HuH-7 (cell line): Measurements from ENCODE around the gene SLC45A1.

Experiments used
- DNase-seq: peaks from one replicate; pipeline ENCODE4 v3.0.0; 2011; ENCODE audit warnings: low spot score

Gene SLC45A1

DNA sequence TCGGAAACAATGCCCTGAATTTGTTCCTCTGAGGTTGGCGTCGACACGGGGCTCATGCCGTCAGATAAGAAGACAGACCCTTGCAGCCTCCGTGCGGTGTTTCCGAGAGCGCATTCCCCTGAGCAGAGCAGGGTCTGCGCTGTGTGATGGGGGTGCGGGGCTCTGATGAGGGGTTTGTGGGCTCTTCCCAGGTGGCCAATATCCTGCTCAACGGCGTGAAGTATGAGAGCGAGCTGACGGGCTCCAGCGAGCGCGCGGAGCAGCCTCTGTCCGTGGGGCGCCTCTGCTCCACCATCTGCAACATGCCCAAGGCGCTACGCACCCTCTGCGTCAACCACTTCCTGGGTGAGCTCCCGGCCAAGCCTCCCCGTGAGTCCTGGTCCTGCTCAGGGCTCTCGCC is 17.3 kb downstream of the SLC45A1 start:
- no peak for DNase-seq

DNA sequence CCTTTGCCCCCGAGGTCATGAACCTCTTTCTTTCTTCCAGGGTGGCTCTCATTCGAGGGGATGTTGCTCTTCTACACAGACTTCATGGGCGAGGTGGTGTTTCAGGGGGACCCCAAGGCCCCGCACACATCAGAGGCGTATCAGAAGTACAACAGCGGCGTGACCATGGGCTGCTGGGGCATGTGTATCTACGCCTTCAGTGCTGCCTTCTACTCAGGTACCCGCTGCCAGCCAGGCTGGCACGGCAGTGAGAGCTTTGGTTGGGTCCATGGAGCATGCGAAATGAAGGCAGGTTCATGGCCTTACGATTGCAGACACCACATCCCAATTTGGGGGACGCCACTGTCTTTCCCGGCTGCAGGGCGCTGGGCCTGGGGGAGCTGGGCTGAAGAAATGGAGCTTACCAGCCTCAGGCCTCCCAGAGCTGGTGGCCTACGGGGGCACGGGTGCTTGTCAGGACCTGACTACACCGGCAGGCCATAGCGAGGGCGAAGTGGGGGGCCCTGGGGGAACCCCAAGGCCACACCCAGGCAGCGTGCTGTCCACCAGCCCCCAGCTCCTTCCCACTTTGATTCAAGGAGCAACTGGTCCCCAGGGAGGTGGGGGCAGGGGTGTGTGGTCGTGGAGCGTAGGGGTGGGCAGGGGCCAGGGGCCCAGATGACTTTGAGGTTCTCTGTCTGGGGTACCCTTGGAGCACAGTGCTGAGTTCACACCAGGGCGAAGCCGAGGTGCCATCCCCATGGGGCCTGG is 20.0 kb downstream of the SLC45A1 start:
- no peak for DNase-seq

DNA sequence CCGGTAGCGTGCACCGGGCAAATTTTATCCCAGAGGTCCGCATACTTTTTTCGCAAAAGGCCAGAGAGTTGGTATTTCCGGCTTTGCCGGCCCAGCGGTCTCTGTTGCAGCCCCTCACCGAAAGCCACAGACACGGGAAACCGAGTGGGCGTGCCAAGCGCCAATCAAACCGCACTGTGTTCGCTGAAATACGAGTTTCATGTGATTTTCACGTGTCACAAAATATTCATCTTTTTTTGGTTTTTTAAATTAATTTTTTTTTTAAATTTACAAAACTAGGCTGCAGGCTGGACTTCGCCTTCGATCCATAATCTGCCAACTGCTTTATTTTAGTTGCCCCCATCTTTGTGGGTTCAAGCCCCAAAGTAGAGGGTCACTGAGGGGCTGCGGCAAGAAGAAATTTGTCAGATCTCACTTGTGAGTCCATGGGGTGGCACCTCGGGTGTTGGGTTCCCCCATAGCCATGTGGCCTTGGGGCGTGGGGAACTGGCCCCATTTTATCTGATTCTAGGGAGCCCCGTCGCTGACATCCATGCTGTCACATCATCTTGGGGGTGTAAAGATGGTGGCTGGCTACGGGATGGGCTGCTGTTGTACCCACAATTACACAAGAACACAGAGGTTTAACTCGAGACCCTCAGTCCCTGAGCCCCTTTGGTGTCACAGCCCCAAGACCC is 20.8 kb downstream of the SLC45A1 start:
- no peak for DNase-seq

DNA sequence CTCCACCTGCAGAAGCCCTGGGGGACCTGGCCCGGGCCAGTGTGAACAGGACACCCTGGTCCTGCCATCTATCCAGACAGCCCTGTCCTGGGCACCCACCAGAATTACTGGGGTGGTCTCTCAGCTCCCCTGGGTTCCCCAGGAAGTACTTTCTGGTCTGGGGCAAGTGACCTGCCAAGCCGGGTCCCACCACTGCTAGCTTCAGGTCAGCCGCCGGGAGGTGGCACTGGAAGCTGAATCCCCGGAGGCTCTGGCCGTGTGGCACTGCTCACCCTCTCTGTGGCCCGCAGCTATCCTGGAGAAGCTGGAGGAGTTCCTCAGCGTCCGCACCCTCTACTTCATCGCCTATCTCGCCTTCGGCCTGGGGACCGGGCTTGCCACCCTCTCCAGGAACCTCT is 21.3 kb downstream of the SLC45A1 start:
- DNase-seq, result no peak

DNA sequence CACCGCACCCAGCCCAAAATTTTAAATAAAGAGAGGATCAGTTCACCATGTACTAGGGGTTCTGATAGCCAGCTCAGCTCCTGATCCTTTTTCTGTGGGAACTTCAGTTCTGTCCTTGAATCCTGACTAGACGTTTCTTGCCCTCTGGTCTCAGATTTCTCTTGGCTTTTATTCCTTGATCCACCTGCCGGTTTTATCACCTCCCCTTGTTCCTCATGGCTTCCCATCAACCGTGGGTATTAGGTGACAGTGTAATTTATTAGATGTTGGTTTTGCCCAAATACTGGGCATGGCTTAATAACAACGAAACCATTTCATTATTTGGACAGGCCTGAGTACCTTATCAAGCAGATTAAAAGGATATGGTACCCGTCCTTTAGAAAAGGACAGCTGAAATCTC is 22.5 kb downstream of the SLC45A1 start:
- no peak for DNase-seq

DNA sequence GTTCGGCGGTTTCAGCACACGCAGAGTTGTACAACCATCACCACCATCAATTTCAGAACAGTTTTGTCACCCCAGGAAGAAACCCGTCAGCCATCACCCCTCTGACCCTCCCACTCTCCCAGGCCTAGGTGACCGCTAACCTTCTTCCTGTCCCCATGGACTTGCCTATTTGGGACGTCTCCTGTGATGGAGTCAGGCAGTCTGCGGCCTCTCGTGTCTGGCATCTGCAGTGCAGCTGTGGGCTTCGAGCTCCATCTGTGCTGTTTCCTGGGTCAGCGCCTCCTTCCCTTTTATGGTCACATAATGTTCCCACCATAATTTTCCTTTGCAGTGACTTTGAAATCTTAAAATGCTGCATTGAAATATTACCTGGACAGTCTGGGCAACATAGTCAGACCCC is 24.4 kb downstream of the SLC45A1 start:
- DNase-seq, result no peak

DNA sequence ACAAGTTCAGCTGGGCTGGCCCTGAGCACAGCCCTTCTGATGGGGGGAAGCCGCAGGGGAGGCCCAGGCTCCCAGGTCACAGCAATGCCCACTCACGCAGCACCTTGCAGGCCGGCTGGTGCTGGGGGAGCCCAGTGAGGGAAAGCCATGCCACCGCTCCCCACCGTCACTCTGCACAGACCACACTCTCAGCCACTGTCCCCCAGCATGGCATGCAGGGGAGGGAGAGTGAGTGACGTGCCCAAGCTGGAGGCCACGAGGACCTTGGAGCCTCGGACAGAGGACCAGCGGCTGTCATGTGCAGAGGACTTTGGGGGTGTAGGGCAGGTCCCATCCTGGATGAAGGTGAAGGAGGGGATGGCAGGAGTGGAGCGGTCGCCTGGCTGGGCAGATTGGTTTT is 25.1 kb downstream of the SLC45A1 start:
- DNase-seq, result no peak

DNA sequence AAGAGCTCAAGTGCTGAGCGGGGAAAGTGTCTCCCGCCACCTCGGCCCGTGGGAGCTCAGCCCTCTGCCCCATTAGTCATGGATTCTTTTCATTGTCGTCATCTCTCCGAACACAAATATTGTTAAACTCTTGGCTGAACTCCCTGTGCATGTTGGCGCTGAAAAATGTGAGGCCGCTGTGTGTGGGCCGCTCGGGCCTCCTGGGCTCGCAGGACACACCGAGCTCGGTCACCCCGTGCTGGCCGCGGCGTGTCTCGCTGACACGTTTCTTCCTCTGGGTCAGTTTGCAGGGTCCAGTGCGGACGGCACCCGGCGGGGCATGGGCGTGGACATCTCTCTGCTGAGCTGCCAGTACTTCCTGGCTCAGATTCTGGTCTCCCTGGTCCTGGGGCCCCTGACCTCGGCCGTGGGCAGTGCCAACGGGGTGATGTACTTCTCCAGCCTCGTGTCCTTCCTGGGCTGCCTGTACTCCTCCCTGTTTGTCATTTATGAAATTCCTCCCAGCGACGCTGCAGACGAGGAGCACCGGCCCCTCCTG is 25.6 kb downstream of the SLC45A1 start:
- no peak for DNase-seq

DNA sequence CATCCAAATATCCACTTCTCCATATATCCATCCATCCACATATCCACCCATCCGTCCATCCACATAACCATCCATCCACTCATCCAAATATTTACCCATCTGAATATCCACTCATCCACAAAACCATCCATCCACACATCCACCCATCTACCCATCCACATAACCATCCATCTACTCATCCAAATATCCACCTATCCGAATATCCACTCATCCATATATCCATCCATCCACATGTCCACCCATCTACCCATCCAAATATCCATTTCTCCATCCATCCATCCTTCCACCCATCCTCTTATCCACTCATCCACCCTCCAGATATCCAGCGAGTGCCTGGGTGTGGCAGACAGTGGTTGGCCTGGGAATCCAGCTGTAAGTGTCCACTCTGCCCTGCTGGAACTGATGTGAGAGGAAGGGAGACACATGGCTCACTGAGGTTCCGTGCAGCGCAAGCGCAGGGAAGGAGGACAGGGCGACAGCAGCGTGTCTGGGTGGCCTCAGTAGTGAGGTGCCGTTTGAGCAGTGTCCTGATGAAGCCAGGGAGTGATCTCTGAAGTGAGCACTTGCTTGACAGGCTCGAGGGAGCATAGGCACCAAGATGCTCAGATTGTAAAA is 27.1 kb downstream of the SLC45A1 start:
- DNase-seq, result no peak

DNA sequence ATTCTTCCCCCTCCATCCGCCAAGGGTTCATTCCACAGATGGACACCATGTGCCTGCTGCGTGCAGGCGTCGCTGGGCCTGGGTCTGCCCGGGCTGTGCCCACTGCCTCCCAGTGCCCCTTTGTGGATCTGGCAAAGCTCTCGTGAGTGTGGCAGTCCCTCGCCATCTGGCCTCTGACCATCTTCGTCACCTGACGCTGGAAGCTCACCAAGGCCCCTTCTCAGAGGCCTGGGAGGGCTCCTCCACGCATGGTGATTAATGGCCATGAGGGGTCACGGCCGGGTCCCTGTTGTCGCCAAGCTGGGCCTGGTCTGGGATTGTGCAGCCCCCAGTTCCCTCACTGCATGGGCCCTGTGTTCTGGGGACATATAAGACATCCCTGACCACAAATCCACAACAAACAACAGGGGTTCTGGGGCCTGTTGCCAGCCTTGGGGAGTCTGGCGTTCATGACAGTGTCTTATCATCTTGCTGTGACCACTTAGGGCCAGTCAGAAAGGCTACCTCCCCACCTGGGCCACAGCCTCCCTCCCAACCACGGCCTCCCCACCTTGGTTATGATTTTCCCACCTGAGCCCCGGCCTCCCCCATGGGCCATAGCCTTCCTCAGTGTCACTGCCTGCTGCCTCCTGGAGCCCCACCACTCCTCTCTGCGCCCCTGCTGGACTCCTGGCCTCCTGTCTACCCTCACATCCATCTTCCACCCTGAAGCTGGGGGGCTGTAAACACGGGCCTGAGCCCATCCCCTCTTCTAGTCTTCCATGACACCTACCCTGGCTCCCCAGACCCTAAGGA is 27.9 kb downstream of the SLC45A1 start:
- no peak for DNase-seq

DNA sequence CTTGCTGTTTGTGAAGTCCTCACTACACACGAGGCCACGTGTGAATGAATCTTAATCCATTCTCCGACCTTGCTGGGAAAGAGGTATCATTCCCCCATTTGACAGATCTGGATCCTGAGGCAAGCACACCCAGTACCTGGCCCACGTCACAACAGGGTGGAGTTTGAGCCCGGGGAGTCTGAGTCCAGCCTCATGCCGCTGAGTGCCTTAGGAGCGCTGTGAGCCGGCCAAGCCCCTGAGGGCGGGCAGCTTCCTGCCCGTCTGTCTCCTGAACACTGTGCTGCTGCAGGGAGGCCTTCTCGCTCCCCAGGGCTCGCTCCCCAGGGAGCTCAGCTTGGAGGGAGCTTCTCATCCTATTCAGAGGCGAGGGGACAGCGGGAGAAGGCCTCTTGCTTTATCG is 29.7 kb downstream of the SLC45A1 start:
- DNase-seq, result no peak

DNA sequence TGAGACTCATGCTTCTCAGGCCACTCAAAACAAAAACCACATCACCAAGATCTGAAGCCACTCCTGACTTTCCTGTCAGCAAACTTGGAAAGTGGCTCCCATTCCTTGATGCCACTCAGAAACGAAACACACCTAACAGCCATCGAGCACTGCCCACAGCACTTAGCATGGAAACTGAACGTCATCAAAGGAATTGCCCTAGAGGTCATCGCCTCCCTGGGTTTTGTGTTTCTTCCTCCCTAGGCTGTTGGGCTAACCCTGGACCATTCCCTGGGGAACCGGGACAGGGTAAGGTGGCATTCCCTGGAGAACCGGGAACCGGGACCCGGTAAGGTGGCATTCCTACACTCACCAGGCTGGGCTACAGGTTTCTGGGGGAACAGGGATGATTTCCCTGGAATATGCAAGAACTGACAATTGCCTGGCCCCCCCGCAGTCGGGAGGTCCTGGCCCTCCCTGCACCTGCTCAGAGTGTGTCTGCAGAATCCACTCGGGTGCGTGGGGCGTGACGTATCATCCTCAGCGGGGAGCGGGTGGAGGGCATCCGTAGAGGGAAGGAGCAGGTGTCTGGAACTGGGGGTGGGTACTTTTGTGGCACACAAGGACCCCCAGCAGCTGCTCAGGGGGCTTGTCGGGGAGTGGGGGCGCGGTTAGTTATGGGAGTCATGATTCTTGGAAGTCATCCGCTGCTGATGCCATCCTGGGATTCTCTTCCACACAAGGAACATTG is 30.3 kb downstream of the SLC45A1 start:
- no peak for DNase-seq

DNA sequence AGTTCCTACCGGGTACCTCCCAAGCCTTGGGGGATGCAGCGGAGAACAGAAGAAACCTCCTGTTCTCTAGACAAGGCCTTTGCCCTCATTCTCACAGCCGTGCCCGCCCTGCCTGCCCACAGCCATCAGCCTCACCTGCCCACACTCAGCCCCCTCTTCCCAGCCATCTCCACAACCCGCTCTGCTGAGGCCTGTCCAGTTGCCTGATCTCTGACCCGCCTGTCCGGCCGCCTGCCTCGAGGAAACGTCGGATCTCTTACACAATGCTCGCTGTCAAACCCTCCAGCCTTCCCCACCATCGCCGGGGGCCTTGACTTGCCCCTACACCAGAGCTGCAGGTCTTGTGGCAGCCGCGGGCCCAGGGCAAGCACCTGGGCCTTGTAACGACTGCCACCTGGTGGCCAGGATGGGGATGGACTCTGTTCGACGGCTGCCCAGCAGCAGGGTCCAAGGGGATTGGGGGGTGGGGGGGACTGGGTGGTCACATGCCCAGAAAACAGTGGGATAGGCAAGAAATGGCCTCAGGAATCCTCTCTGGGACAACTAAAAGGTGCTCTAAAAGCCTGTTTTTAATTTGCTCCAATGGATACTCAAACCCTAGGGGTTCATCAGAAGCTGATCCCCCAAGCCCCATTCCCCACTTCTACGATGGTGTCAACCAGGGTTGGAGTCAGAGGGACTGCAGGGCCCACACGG is 31.0 kb downstream of the SLC45A1 start:
- DNase-seq, result peak; percentile 89

DNA sequence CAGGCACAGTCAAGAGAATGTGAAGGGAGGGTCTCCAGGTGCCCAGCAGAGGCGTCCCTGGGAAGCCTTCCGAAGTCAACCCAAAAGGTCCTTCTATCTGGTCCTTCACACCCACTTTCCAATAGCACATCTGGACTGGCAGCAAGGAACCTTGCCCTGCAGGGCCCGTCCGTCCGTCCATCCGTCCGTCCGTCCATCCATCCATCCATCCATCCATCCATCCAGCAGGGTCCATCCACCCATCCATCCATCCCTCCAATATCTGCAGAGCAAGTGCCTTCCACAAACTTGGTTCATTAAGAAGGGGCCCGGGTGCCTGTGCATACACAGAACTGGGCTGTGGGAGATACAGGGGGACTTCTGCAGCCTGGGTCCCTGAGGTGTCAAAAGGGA is 31.6 kb downstream of the SLC45A1 start:
- no peak for DNase-seq

DNA sequence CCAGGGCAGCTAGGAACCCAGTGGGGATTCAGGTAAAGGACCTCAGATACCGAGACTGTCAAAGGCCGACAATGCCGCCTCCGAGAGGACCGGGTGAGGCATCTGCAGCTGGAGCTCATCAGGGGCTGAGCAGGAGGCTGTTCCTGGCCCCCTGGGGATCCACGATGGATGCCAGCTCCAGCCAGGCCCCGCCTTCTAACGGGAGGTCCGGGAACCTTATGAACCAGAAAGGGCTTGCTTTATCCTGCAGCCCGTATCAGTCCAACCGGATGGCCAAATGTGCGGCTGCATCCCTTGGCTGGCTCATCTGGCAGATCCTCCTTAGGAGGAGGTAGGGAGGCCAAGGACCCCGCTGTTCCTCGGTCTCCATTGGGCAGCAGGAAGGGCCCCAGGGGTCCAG is 32.0 kb downstream of the SLC45A1 start:
- DNase-seq, result no peak

DNA sequence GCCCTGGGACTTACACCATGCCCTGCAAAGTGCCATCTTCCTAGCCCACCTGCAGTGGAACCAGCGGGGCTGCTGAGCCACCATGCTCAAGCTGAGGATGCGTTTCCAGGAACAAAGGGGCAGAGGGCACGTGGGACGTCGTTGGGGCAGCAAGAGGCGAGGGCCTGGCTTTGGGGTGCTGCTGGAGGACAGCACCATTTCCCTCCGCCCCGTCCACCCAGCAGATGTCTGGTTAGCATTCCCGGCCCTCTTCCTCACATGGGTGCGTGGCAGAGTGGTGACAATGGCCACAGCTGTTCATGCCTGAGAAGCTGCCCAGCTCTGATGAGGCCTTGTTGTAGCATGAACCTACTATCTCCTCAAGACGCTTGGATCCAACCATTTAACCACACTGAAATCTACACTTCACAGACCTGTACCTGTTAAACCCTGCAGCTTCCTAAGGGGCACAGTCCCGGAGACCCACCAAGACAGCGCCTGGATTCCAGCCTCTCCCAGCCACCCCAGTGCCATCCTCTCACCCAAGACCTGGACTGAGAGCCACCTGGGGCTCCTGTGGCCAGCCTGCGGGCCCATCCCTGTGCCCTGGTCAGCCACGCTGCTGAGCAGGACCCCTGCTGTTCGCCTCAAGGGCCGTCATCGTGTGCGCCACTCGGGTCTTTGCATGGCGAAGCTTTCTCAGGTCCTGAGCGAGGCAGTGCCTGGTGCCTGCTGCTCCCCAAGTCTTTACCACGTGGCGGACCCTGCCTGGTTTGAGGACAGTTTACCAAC is 33.2 kb downstream of the SLC45A1 start:
- no peak for DNase-seq

DNA sequence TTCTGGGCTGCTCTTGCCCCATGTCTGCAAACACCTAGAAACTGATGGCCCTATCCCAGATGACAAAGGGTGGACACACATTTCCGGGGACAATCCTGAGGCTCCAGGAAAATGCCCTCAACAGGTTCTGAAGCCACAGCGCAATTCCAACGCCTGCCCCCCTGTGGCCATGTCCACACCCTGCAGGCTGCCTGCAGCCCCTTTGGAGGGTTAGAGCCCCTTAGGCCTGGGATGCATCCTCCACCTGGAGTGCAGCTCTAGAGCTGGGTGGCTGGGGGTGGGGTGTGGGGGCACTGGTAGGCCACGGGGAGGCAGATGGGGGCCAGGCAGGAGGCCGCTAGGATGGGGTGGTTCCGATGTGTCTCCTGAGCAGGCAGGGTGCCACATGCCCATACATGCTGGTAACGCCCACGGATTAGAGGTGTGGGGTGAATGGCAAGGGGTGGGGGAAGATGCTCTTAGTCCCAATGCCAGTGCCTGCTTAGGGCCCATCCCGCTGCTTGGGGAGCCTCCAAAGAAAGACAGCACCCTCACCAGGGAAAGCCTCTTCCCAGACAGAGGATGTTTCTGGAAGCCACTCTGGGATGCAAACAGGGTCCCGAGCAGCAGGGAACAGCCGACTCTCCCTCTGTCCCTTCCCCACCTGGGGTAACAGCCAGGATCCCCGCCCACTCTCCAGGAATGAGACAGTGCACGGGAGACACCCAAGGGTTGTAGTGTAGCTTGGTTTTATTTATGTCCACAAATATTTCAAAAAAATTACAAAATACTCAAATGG is 34.0 kb downstream of the SLC45A1 start:
- DNase-seq, result peak; percentile 80

DNA sequence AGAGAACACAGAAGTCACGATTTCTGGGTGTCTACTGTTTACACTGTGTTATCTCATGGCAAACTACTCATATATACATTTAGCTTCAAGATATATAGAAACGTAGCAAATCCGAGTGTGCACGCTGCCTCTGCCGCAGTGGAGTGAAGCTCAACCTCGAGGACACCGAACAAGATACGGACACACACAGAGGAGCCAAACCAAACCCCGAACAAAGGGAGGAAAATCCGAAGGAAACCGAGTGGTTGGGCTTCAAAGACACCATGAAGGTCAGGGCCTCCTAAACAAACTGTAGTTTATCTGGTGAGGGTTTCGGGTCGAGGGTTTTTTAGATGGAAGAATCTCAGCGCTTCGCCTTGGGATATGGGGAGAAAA is 34.5 kb downstream of the SLC45A1 start:
- DNase-seq, result no peak
